ENCODE data around the gene MVP.

The MVP gene

DNA sequence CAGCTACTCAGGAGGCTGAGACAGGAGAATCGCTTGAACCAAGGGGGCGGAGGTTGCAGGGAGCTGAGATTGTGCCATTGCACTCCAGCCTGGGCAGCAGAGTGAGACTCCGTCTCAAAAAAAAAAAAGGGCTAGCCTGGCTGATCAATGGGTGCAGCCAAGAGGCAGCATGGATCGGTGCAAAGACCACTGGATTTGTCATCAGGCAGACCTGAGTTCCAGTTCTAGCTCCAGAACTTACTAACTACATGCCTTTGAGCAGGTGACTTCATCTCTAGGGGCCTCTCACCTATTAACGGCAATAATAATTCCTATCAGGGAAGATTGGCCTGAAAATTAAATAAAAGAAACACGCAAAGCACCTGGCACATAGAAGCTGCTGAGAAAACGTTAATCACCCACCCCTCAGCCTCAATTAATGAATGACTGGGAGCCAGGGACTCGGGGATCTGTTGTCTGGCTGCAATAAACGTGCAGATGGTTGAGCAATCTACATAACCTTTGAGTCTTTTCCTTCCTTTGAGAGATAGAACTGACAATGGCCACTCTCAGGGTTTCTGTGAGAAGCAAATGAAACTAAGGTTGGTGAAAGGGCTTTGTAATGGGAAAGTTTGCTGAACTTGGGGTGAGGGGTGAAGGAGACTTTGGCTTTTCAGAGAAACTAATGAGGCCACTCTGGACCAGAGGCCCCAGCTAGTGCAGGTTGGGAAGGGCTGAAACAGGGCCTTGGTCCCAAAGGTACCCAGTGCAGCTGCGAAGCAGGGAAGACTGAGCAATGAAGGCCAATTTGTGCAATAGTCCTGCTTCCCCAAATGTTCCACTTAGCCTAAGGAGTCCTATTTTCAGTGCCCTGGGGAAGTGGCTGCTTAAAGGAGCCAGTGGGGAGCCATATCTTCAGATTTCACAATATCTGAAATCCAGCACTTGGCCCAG, 71.5 kb downstream of the MVP start:
- H3K4me3 ChIP-seq (ENCODE audit: low read depth in 1 of 2, low read length in 2 of 2): no peak overlapping the region
- no peak overlapping the region for H3K27ac ChIP-seq (ENCODE audit: low read length)
- no peaks in the 10 kb centered on the region for H3K27me3 ChIP-seq (ENCODE audit: low read depth, low read length)
- H3K9me3 ChIP-seq (ENCODE audit: control insufficient read depth in 1 of 2, low read length in 2 of 2): no peaks in the 10 kb centered on the region
- no peaks in the 10 kb centered on the region for H3K4me1 ChIP-seq (ENCODE audit: control insufficient read depth in 1 of 2, insufficient read depth in 2 of 2, low read length in 2 of 2)
- H3K36me3 ChIP-seq (ENCODE audit: control insufficient read depth in 1 of 2, insufficient read depth in 2 of 2, low read length in 2 of 2): no peaks in the 10 kb centered on the region

DNA sequence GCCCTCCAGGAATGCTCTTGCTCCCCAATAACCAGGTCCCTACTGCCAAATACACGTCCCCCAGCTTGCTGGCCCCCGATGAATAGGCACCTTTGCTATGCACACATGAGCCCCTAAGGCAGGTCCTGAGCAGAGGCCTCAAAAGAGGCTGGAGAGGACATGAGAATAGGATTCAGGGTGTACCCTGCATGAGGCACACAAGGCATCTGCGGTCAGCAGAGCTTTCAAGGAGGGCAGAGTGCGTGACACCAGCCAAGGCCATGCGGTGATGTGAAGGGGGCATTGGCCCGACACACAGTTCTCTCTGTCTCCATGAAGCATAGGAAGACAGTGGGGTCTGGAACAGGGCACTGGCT, 72.2 kb downstream of the MVP start:
- Histone ChIP-seq H3K27ac (ENCODE audit: low read length) (no peak overlapping the region), H3K36me3 (ENCODE audit: control insufficient read depth in 1 of 2, insufficient read depth in 2 of 2, low read length in 2 of 2) (no peaks in the 10 kb centered on the region), H3K4me1 (ENCODE audit: control insufficient read depth in 1 of 2, insufficient read depth in 2 of 2, low read length in 2 of 2) (no peaks in the 10 kb centered on the region), H3K9me3 (ENCODE audit: control insufficient read depth in 1 of 2, low read length in 2 of 2) (no peaks in the 10 kb centered on the region), H3K27me3 (ENCODE audit: low read depth, low read length) (peaks cover under 1% of the 10 kb centered on the region), H3K4me3 (ENCODE audit: low read depth in 1 of 2, low read length in 2 of 2) (no peak overlapping the region)

DNA sequence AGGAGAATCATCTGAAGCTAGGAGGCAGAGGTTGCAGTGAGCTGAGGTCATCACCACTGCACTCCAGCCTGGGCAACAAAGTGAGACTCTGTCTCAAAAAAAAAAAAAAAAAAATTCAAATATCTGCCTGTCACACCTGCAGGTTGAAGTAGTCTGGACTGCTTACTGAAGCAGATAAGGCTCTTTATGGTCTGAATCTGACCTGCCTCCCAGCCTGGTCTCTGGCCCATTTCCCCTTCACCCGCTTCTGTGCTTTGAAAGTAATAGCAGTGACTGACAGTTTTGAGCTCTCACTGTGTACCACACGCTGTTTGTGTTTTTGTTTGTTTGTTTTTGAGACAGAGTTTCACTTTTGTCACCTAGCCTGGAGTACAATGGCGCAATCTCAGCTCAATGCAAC, 73.3 kb downstream of the MVP start:
- Histone ChIP-seq H3K4me1 (ENCODE audit: control insufficient read depth in 1 of 2, insufficient read depth in 2 of 2, low read length in 2 of 2) (no peaks in the 10 kb centered on the region), H3K4me3 (ENCODE audit: low read depth in 1 of 2, low read length in 2 of 2) (no peak overlapping the region), H3K36me3 (ENCODE audit: control insufficient read depth in 1 of 2, insufficient read depth in 2 of 2, low read length in 2 of 2) (no peaks in the 10 kb centered on the region), H3K9me3 (ENCODE audit: control insufficient read depth in 1 of 2, low read length in 2 of 2) (no peaks in the 10 kb centered on the region), H3K27ac (ENCODE audit: low read length) (no peak overlapping the region), H3K27me3 (ENCODE audit: low read depth, low read length) (peaks cover 11% of the 10 kb centered on the region)

DNA sequence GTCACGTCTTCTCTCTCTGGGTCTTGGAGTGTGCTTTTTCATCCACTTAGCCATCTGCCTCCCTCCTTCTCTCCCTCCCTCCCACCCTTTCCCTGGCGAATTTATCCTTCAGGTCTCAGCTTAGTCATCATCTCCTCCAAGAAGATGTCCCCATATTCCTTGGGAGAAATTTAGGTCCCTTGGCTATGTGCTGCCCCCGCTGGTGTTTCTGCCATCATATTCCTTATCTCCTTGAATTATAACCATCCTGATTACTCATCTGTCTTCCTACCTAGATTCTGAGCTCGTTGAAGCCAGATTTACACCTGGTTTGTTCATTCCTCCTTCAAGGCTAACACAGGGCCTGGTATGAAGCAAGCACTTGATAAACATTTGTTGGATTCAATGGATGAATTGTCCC, 74.1 kb downstream of the MVP start:
- no peaks in the 10 kb centered on the region for H3K9me3 ChIP-seq (ENCODE audit: control insufficient read depth in 1 of 2, low read length in 2 of 2)

DNA sequence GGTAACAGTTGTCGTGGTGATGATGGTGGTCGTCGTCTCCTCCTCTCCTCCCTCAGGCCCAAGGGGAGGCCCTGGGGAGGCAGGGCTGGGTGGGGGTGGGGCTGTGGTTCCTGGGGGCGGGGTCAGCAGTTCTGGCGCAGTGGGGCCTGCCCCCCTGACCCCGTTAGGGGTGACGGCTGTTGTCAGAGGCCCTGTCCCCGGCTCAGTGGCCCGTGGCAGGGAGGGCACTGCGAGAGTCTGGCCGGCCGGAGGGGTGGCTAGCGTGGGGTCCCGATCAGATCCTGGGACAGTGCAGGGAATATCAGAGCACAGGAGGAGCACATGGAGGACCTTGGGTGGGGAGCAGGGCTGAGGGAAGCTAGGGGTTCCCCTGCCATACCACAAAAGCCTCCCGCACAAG, 76.6 kb downstream of the MVP start:
- Histone ChIP-seq H3K4me3 (ENCODE audit: low read depth in 1 of 2, low read length in 2 of 2) (no peak overlapping the region), H3K9me3 (ENCODE audit: control insufficient read depth in 1 of 2, low read length in 2 of 2) (no peaks in the 10 kb centered on the region), H3K36me3 (ENCODE audit: control insufficient read depth in 1 of 2, insufficient read depth in 2 of 2, low read length in 2 of 2) (no peaks in the 10 kb centered on the region), H3K27me3 (ENCODE audit: low read depth, low read length) (peaks cover 13% of the 10 kb centered on the region), H3K27ac (ENCODE audit: low read length) (no peak overlapping the region), H3K4me1 (ENCODE audit: control insufficient read depth in 1 of 2, insufficient read depth in 2 of 2, low read length in 2 of 2) (peaks cover 0 to 17% of the 10 kb centered on the region in 2 donors)

More for the DNA sequence above, 74.1 kb downstream of the MVP start:
- no peak overlapping the region for H3K4me3 ChIP-seq (ENCODE audit: low read depth in 1 of 2, low read length in 2 of 2)
- peaks cover 13% of the 10 kb centered on the region for H3K27me3 ChIP-seq (ENCODE audit: low read depth, low read length)
- H3K4me1 ChIP-seq (ENCODE audit: control insufficient read depth in 1 of 2, insufficient read depth in 2 of 2, low read length in 2 of 2): peaks cover 0 to 8% of the 10 kb centered on the region in 2 donors
- no peak overlapping the region for H3K27ac ChIP-seq (ENCODE audit: low read length)
- H3K36me3 ChIP-seq (ENCODE audit: control insufficient read depth in 1 of 2, insufficient read depth in 2 of 2, low read length in 2 of 2): no peaks in the 10 kb centered on the region

DNA sequence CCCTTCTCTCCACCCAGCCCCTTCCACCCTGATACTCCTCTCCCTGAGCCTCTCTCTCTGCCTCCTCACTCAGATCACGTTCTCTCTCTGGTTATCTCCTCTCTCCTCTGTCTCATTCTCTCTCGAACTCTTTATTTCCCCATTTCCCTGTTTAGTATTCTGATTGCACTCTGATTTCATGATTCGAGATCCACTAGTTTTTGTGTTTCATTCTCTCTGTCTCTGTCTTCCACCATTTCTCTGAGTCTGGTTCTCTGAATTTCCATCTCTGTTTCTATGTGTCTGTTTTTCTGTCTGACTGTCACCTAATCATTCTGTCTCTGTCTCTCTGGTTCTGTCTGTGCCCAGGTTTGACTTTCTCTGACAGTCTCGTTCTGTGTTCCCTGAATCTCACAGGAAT, 77.1 kb downstream of the MVP start:
- Histone ChIP-seq H3K4me3 (ENCODE audit: low read depth in 1 of 2, low read length in 2 of 2) (no peak overlapping the region), H3K27ac (ENCODE audit: low read length) (no peak overlapping the region), H3K4me1 (ENCODE audit: control insufficient read depth in 1 of 2, insufficient read depth in 2 of 2, low read length in 2 of 2) (peaks cover 0 to 17% of the 10 kb centered on the region in 2 donors), H3K27me3 (ENCODE audit: low read depth, low read length) (peaks cover 13% of the 10 kb centered on the region), H3K9me3 (ENCODE audit: control insufficient read depth in 1 of 2, low read length in 2 of 2) (no peaks in the 10 kb centered on the region), H3K36me3 (ENCODE audit: control insufficient read depth in 1 of 2, insufficient read depth in 2 of 2, low read length in 2 of 2) (no peaks in the 10 kb centered on the region)

All from muscle layer of duodenum (tissue), 2 donors.